Brain microvascular endothelial cell (primary cell): Measurements from ENCODE around the gene GRIK1.

ENCODE experiments used
- DNase-seq: peaks from one replicate; pipeline ENCODE4 v3.0.0-alpha.2; 2020
- H3K27ac ChIP-seq: fragments of 250-450 bp; sonication (Bioruptor Pico); 2 replicates; pipeline ENCODE4 v1.5.1; 2020; ENCODE audit warnings: mild to moderate bottlenecking, moderate library complexity
- H3K27me3 ChIP-seq: fragments of 250-450 bp; sonication (Bioruptor Pico); replicated peaks from 2 replicates; pipeline ENCODE4 v1.5.1; 2020; ENCODE audit warnings: mild to moderate bottlenecking
- H3K36me3 ChIP-seq: fragments of 250-450 bp; sonication (Bioruptor Pico); replicated peaks from 2 replicates; pipeline ENCODE4 v1.5.1; 2020; ENCODE audit warnings: mild to moderate bottlenecking
- H3K4me3 ChIP-seq: 2 replicates; pipeline ENCODE4 v1.5.1; 2011; ENCODE audit warnings: low read depth, mild to moderate bottlenecking, control low read depth, low read length, moderate library complexity
- in situ Hi-C: cut with HindIII; loops from 2 replicates; pipeline ENCODE4 v1.10.0; 2017; ENCODE audit warnings: low sequenced_read_pairs, low pct_ligation_motif_present
- TF ChIP-seq, protein P1 (sequence below): IDR thresholded peaks from 2 replicates; pipeline ENCODE4 v1.5.1; 2011; ENCODE audit warnings: low read depth, mild to moderate bottlenecking, moderate library complexity, low read length, control low read depth, inconsistent platforms; ENCODE audit errors: missing control alignments

GRIK1 gene

DNA sequence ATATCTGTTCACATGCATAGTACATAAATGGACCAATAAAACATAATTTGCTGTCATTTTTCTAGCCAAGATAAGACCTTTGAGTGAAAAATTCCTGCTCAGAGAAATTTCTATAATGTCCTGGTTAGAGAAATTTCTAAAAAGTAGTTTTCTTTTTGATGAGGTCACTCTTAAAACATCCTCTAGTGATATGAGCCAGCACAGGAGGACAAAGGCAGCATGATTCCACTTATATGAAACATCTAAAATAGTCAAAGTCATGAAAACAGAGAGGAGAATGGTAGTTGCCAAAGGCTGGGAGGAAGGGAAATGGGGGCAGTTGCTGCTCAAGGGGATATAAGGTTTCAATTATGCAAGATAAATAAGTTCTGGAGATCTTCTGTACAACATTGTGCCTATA is 401.7 kb downstream of the GRIK1 start:
- in situ Hi-C loops, result no loop called here

DNA sequence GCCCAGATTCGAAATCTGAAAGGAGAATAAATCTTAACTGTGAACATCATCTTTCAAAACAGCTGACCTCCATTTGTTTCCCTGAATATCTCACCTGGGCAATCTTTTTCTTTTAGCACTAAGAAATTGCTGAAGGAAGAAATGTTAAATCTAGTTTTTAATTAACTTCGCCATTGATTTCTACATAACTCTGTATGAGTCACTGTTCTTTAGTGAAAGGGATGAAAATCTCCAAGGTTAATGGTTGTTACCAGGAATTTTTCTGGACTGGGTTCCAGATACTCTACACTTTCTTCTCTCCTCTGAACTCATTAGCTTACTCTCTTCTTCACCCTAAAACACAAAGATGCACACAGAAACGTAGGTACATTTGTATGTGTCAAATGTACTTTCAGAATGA is 405.3 kb downstream of the GRIK1 start:
- no peaks in the 10 kb centered on the region for H3K27me3 ChIP-seq
- H3K27ac ChIP-seq, result no peak overlapping the region
- no peak for DNase-seq
- no peaks in the 10 kb centered on the region for H3K36me3 ChIP-seq
- H3K4me3 ChIP-seq, result no peak overlapping the region
- TF ChIP-seq, protein P1, sequence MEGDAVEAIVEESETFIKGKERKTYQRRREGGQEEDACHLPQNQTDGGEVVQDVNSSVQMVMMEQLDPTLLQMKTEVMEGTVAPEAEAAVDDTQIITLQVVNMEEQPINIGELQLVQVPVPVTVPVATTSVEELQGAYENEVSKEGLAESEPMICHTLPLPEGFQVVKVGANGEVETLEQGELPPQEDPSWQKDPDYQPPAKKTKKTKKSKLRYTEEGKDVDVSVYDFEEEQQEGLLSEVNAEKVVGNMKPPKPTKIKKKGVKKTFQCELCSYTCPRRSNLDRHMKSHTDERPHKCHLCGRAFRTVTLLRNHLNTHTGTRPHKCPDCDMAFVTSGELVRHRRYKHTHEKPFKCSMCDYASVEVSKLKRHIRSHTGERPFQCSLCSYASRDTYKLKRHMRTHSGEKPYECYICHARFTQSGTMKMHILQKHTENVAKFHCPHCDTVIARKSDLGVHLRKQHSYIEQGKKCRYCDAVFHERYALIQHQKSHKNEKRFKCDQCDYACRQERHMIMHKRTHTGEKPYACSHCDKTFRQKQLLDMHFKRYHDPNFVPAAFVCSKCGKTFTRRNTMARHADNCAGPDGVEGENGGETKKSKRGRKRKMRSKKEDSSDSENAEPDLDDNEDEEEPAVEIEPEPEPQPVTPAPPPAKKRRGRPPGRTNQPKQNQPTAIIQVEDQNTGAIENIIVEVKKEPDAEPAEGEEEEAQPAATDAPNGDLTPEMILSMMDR, result no peak
- in situ Hi-C loops, result no loop called here

More for the DNA sequence above, 401.7 kb downstream of the GRIK1 start:
- peak; percentile 64 for DNase-seq
- Histone ChIP-seq H3K4me3 (no peak overlapping the region), H3K27ac (peak overlapping the region; percentile 56), H3K36me3 (no peaks in the 10 kb centered on the region), H3K27me3 (no peaks in the 10 kb centered on the region)
- TF ChIP-seq, protein P1, result no peak

DNA sequence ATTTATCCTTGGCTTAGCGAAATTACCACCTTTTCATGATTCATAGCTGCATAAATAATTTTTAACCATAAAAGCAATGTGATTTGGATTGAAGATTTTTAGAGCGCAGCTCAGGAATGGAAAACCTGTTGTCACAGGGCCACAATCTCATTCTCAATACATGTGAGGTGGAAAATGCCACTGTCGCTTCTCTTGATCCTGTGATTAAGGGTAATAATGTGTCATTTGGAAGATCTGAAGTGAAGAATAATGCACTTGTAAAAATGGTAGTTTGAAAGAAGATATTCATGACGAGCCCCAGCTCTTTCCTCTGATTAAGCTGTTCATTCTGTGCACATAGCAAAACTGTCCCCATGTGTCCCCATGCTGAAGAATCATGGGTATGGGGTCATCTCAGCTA is 410.7 kb downstream of the GRIK1 start:
- Histone ChIP-seq H3K27me3 (no peaks in the 10 kb centered on the region), H3K27ac (no peak overlapping the region), H3K36me3 (no peaks in the 10 kb centered on the region), H3K4me3 (no peak overlapping the region)
- no peak for DNase-seq
- in situ Hi-C loops, result no loop called here
- TF ChIP-seq, protein P1, result no peak

DNA sequence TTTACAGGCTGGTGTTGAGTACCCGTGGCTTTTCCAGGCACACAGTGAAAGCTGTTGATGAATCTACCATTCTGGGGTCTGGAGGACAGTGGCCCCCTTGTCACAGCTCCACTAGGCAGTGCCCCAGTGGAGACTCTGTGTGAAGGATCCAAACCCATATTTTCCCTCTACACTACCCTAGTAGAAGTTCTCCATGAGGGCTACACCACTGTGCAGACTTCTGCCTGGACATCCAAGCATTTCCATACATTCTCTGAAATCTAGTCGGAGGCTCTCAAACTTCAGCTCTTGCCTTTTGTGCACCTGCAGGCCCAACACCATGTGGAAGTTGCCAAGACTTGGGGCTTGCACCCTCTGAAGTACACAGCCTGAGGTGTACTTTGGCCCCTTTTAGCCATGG is 413.3 kb downstream of the GRIK1 start:
- DNase-seq, result no peak
- TF ChIP-seq, protein P1, result no peak
- H3K4me3 ChIP-seq, result no peak overlapping the region
- H3K27ac ChIP-seq, result no peak overlapping the region
- no peaks in the 10 kb centered on the region for H3K36me3 ChIP-seq
- no peaks in the 10 kb centered on the region for H3K27me3 ChIP-seq
- in situ Hi-C loops, result no loop called here

DNA sequence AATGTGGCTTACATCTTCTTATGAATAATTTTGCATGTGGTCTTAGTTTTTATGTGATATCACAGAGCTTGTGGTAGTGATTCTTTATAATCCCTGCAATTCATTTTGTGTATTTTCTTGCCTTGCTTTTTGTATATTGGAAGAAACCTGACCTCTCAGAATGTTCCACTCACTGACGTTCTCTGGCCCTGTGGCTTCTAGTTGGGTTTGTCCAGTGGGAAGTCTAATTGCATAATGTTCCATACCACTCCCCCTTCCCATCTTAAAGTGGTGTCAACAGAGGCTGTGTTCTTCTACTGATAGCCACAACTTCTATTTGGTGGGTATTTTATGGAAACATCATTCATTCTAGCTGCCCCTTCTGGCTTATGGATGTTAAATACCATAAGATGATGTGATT is 415.7 kb downstream of the GRIK1 start:
- H3K27ac ChIP-seq, result no peak overlapping the region
- in situ Hi-C loops, result no loop called here
- H3K27me3 ChIP-seq, result no peaks in the 10 kb centered on the region
- H3K4me3 ChIP-seq, result no peak overlapping the region
- DNase-seq, result no peak
- TF ChIP-seq, protein P1, result no peak
- no peaks in the 10 kb centered on the region for H3K36me3 ChIP-seq

DNA sequence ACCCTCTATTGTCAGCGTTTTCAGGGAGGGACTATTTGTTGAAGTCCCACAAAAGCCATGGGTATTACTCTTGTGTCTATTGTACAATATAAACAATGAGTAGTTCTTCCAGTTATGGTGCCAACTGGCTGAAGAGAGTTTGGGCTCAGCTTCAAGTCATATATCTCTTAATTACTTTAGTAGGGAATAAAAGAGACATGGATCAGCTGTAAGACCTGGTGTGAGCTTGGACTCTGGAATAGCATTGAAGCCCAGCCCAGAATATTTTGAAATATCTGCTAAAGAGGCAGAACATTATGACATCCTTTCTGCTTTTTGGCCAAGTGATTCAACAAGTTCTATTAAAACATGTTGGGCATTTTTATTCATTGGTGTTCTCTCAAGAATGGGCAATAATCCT is 416.1 kb downstream of the GRIK1 start:
- TF ChIP-seq, protein P1, result no peak
- H3K36me3 ChIP-seq, result no peaks in the 10 kb centered on the region
- H3K27me3 ChIP-seq, result no peaks in the 10 kb centered on the region
- H3K4me3 ChIP-seq, result no peak overlapping the region
- no peak overlapping the region for H3K27ac ChIP-seq
- in situ Hi-C loops, result no loop called here
- DNase-seq, result no peak
